Measurements from ENCODE around the gene CEP78.
A peak's percentile ranks its signal among the peaks of the same experiment; 100 is the strongest.

CEP78 gene

GRCh38 chr9:78319197-78320029, 83.5 kb downstream of the CEP78 start:
- no peak for TF ChIP-seq KLF7 (tag by site-specific recombination; IDR thresholded peaks at IDR 0.05; ENCODE audit: borderline replicate concordance)
- no peak for TF ChIP-seq YY1 (tag by site-specific recombination; IDR thresholded peaks at IDR 0.05)
- 0 out of 2 replicates have a peak, but pooled peaks have one; percentile 36 for TF ChIP-seq ZNF24 (tag by site-specific recombination; IDR thresholded peaks at IDR 0.05)
- no peak for TF ChIP-seq CTCF (tag by site-specific recombination; IDR thresholded peaks at IDR 0.05)

GRCh38 chr9:78320030-78320693, 84.3 kb downstream of the CEP78 start:
- Histone ChIP-seq H3K4me1 (ENCODE audit: control insufficient read depth, insufficient read depth, low read length) (no peaks in the 10 kb centered on the region), H3K36me3 (ENCODE audit: control insufficient read depth in 2 of 2, insufficient read depth in 1 of 2, low read length in 2 of 2) (peaks cover 18 to 82% of the 10 kb centered on the region in 2 experiments), H3K4me3 (ENCODE audit: low read depth, low read length) (no peak overlapping the region), H3K27ac (ENCODE audit: extremely low read depth, low read depth, low read length) (no peak overlapping the region), H3K9me3 (ENCODE audit: control insufficient read depth, insufficient read depth, low read depth, low read length) (no peaks in the 10 kb centered on the region)
- CTCF ChIA-PET, result no interaction called here
- POLR2A ChIA-PET, result interaction anchor here (1.1 kb wide), 1 partner anchor 23 kb away, joined by 4 read pairs; the partner anchor contains the start of gene PSAT1
- TF ChIP-seq ZNF324 (tag by site-specific recombination; IDR thresholded peaks at IDR 0.05), result no peak
- peak; percentile 64 for TF ChIP-seq EGR2 (tag by site-specific recombination; IDR thresholded peaks at IDR 0.05; ENCODE audit: low read depth)
- TF ChIP-seq ZNF639 (tag by site-specific recombination; IDR thresholded peaks at IDR 0.05), result no peak
- no peak for TF ChIP-seq GLIS2 (tag by site-specific recombination; IDR thresholded peaks at IDR 0.05)
- TF ChIP-seq ZNF202 (tag by site-specific recombination; IDR thresholded peaks at IDR 0.05; ENCODE audit: borderline replicate concordance), result no peak
- peak; percentile 59 for TF ChIP-seq ZFHX2 (tag by site-specific recombination; conservative IDR thresholded peaks at IDR 0.05)
- no peak for TF ChIP-seq AEBP2 (tag by site-specific recombination; IDR thresholded peaks at IDR 0.05; ENCODE audit: borderline replicate concordance)
- TF ChIP-seq ZBTB49 (tag by site-specific recombination; IDR thresholded peaks at IDR 0.05; ENCODE audit: low read depth), result no peak
- TF ChIP-seq ZBTB17 (tag by site-specific recombination; IDR thresholded peaks at IDR 0.05), result peak; percentile 87
- TF ChIP-seq ZNF791 (tag by site-specific recombination; IDR thresholded peaks at IDR 0.05), result no peak
- no peak for TF ChIP-seq ZNF292 (tag by site-specific recombination; IDR thresholded peaks at IDR 0.05; ENCODE audit: borderline replicate concordance, low read depth)
- TF ChIP-seq ZSCAN23 (tag by site-specific recombination; IDR thresholded peaks at IDR 0.05), result no peak
- TF ChIP-seq HIC1 (tag by site-specific recombination; IDR thresholded peaks at IDR 0.05), result no peak
- no peak for TF ChIP-seq OSR2 (tag by site-specific recombination; IDR thresholded peaks at IDR 0.05)
- no peak for TF ChIP-seq ZXDB (tag by site-specific recombination; IDR thresholded peaks at IDR 0.05)
- peak; percentile 96 for TF ChIP-seq ZNF366 (tag by site-specific recombination; conservative IDR thresholded peaks at IDR 0.05)
- no peak for TF ChIP-seq ZNF157 (tag by site-specific recombination; IDR thresholded peaks at IDR 0.05)
- no peak for TF ChIP-seq ZNF433 (tag by site-specific recombination; IDR thresholded peaks at IDR 0.05; ENCODE audit: low read depth)
- no peak for TF ChIP-seq ZNF174 (tag by site-specific recombination; IDR thresholded peaks at IDR 0.05)

More at GRCh38 chr9:78319197-78320029, 83.5 kb downstream of the CEP78 start:
- Histone ChIP-seq H3K4me1 (ENCODE audit: control insufficient read depth, insufficient read depth, low read length) (no peaks in the 10 kb centered on the region), H3K9me3 (ENCODE audit: control insufficient read depth, insufficient read depth, low read depth, low read length) (no peaks in the 10 kb centered on the region), H3K4me3 (ENCODE audit: low read depth, low read length) (no peak overlapping the region), H3K27ac (ENCODE audit: extremely low read depth, low read depth, low read length) (no peak overlapping the region), H3K36me3 (ENCODE audit: control insufficient read depth in 2 of 2, insufficient read depth in 1 of 2, low read length in 2 of 2) (peaks cover 18 to 89% of the 10 kb centered on the region in 2 experiments)
- CTCF ChIA-PET, result no interaction called here
- POLR2A ChIA-PET, result no interaction called here

Measured in HEK293 (cell line).